ENCODE results near the gene GYPA. TPM values are rescaled to one million over a fixed set of nuclear protein-coding genes. Genes with fewer than 3 reads are reported as not detected.

GYPA gene
- total and polyA plus RNA-seq, 4 donors = 338 TPM; not detected in 3

GRCh38 chr4:144185086-144185485 lies 44.6 kb upstream of the GYPA start:
- Histone ChIP-seq H3K4me1 (ENCODE audit: control insufficient read depth in 4 of 4, insufficient read depth in 4 of 4, low read length in 3 of 4) (peaks cover 0 to 1% (median 0%) of the 10 kb centered on the region in 4 donors), H3K9ac (ENCODE audit: low read depth in 1 of 2, low read length in 2 of 2) (no peak overlapping the region), H3K27me3 (ENCODE audit: control insufficient read depth in 4 of 4, insufficient read depth in 4 of 4, low read length in 3 of 4) (no peaks in the 10 kb centered on the region), H3K4me3 (ENCODE audit: low read depth in 1 of 3, low read length in 3 of 3) (no peak overlapping the region), H3K27ac (ENCODE audit: low read depth in 1 of 2, low read length in 2 of 2) (no peak overlapping the region), H3K9me3 (ENCODE audit: control insufficient read depth in 4 of 4, low read length in 3 of 4) (no peaks in the 10 kb centered on the region), H3K36me3 (ENCODE audit: control insufficient read depth in 4 of 4, insufficient read depth in 3 of 4, low read depth in 1 of 4, low read length in 3 of 4) (no peaks in the 10 kb centered on the region)
- no peak for DNase-seq (ENCODE audit: low spot score)
- TF ChIP-seq REST (IDR thresholded peaks at IDR 0.05) (no peak), HNF4A (conservative IDR thresholded peaks at IDR 0.05) (no peak), JUND (IDR thresholded peaks at IDR 0.05) (no peak), NR2F2 (IDR thresholded peaks at IDR 0.05) (no peak), GABPA (IDR thresholded peaks at IDR 0.05 in 1 of 2, conservative IDR thresholded peaks at IDR 0.05 in 1 of 2) (no peak), EGR1 (IDR thresholded peaks at IDR 0.05; ENCODE audit: low read depth in 2 of 2) (no peak), RXRA (IDR thresholded peaks at IDR 0.05) (no peak), RAD21 (IDR thresholded peaks at IDR 0.05) (no peak), FOXA2 (IDR thresholded peaks at IDR 0.05) (no peak), HNF4G (IDR thresholded peaks at IDR 0.05) (no peak), MAX (IDR thresholded peaks at IDR 0.05) (no peak), ZBTB33 (IDR thresholded peaks at IDR 0.05) (no peak), CTCF (IDR thresholded peaks at IDR 0.05; ENCODE audit: low read depth, low read length, missing input control) (no peak), FOXA1 (IDR thresholded peaks at IDR 0.05) (no peak), SP1 (IDR thresholded peaks at IDR 0.05) (no peak), YY1 (IDR thresholded peaks at IDR 0.05) (no peak), ATF3 (IDR thresholded peaks at IDR 0.05) (no peak), TAF1 (conservative IDR thresholded peaks at IDR 0.05) (no peak)
